HG03432 (cell line): ENCODE measurements around the gene TXNL1.
A peak's percentile ranks its signal among the peaks of the same experiment; 100 is the strongest.
"Not testable (repeated sequence)": the region's sequence is repeated elsewhere in the genome, so short reads cannot be mapped to it uniquely, and the experiment has no call there.

Experiments used
- ATAC-seq: cut with Tn5 transposase; IDR thresholded peaks from one replicate; pipeline ENCODE4 v1.9.1; 2021; ENCODE audit warnings: mild to moderate bottlenecking, moderate library complexity; ENCODE audit not compliant: unreplicated experiment

TXNL1 gene

DNA sequence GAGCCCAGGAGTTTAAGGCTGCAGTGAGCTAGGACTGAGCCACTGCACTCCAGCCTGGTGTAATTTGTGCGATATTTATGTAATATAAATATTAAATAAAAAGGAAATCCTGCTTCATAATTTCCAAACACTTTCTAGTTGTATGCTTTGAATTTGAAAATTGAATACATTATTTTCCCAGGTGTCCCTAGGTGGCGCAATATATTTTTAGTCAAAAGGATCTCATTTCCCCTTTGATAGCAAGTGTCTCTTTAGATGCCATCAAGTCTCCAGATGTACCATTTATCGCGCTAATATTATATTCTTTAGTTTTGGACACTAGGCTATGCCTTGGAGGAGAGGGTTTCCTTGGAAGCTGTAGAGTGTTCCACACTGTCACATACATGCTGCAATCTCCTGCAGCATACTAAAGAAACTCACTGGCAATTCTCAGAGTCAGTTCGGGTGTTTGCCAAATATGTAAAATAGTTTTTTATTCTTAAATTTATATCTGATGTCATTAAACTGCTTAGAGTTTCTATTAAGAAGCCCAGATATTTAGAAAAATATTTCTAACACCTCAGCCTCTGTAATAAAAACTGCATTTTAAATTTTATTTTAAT, 7.1 kb upstream of the TXNL1 start:
- no peak for ATAC-seq

DNA sequence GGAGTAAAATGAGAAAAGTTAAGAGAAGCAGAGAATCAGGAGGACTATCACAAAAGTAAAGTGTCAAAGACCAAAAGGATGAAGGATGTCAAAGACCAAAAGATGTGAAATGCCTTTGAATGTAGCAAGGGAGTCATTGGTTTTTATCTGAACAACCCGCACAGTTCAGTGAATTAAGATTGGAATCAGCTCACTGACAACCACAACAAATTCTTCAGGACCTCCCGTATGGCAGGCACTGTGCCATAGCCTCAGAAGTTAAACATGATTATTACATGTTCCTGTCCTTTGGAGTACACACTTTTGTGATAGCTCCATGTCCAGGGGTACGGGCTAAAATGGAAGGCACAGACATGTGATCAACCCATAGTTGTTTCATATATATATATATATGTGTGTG, 5.0 kb upstream of the TXNL1 start:
- ATAC-seq: no peak

DNA sequence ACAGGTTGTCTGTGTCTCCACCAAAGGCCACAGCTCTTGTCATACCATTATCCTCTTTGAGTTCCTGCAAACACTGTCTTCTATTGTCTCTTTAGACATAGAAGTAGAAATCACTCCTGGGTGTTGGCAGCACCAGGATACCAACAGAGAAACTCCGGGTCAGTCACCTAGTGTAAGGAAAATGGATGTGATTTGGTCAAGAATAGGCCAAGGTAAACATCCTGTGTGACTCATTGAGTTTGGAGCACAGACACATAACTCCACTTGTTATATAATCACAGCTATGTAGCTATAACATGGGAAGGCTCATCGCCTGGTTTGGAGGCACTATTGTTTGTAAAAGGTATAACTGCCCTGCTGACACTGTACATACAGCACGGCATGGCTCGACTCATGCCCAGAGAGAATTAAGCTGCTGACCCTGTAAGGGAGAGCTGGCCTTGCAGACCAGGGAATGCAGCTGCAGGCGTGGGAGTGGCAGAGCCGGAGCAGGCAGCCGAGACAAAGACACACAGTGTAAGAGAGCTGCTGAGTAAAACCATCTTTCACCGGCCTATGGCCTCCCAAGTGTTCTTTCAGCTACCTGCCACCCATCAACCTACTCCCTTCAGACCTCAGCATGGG, 3.4 kb upstream of the TXNL1 start:
- ATAC-seq: no peak

DNA sequence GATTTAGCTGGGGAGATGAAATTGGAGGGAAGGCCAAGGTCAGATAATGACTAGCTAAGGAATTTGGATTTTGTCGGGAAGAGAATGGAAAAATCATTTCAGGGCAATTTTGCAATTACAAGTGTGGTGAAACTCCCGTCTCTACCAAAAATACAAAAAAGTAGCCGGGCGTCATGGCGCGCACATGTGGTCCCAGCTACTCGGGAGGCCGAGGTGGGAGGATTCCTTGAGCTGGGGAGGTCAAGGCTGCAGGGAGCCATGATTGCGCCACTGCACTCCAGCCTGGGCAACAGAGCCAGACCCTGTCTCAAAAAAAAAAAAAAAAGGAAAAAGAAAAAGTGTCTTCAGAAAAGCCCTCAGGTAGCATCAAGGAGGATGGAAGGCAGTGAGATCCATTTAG, 1.2 kb upstream of the TXNL1 start:
- no peak for ATAC-seq

DNA sequence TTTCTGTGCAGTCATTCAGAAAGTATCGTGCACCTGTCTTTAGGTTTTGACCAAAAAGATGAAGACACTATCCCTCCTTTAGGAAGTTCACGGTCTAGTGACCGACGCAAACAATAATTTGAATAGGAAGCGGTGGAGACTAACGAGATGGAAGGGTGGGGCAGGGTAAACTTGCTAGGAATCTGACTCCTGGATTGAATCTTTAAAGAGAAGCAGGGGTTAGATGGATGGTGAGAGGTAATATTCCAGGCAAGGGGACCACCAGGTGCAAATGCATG, 651 bp upstream of the TXNL1 start:
- ATAC-seq: no peak

DNA sequence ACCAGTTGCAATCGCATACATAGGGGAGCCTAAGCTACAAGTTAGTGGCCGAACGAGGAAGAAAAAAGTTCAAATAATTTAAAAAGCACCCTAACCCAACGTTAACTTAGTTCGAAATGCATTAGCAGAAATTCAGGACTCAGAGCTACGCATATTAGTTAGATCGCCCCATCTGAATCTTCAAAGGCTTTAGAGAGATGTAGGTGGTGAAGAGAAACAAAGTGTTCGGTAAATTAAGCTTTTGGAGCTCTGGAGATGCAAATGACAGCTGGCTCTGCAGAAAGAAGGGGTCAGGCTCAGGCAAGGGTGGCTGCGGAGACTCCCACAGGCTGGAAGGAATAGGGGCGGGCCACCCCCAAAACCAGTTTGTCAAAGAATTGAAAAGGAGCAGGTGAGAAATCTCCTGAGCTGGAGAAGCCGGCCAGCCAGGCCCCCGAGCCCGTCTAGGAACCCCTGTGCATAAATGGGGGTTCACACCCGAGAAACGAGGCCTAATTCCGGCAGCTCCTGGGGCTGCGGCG, 621 bp downstream of the TXNL1 start:
- peak; percentile 19 for ATAC-seq

DNA sequence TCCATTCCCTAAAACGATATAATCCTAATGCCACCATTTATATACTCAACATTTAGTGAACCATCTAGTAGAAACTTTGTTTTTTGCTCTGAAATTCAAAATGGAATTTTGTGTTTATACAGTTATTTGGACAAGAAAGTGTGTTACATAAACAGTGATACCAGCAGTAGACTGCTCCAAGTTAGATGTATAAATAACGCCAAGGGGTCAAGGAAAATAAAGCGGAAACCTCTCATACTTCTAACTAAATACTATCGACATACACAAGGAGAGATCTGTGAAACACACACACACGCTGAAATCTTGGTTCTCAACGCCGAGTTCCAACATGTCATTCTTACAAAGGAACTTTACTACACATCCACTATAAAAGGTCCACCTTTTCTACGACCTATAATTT, 1.2 kb downstream of the TXNL1 start:
- ATAC-seq: no peak

DNA sequence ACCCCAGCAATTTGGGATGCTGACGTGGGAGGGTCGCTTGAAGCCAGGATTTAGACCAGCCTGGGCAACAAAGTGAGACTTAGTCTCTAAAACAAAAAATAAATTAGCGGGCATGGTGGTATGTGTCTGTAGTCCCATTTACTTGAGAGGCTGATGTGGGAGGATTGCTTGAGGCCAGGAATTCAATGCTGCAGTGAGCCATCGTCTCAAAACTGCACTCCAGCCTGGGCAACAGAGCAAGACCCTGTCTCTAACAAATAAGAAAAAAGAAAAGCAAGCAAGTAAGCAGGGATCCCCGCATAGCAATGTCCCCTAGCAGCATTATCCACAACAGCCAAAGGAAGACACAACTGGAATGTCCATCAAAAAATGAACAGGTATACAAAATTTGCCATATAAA, 3.4 kb downstream of the TXNL1 start:
- no peak for ATAC-seq

DNA sequence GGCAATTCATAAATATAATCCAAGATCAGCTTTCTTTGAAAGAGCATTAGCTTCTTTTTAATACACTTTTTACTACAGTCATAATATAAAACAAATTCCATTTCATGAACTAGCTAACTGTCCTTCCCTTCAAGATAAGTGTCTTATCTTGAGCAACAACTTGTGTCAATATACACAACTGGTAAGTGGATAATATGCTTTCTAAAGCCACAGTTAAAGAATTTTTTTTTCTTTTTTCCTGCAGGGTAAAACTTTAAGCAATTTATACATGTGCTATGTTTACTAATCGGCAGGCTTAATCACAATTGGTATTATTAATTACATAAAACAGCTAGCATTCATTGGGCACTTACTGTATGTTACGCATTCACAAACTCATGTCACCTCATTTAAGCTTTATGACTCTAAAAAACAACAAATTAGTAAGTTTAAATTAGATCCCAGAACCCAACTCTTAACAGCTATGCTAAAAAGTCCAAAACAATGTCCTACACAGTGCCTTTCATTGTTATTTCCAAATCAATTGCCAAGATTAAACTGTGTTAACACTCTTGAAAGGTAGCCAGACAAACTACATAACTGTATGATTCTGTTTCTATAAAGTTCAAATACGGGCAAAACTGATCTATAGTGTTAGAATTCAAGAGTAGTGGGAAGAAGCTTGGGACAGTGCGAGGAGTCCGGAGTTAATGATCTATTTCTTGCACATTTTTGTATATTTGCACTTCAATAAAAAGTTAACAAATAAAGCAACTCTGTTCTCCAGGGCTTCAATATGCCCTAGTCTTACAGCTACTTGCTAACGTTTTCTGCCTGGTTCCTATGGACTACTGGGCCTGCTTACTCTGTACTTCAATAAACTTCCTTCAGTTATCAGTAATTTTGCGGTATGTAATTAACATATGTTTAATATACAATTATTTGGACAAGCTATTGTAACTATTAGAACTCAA, 6.0 kb downstream of the TXNL1 start:
- ATAC-seq: no peak

DNA sequence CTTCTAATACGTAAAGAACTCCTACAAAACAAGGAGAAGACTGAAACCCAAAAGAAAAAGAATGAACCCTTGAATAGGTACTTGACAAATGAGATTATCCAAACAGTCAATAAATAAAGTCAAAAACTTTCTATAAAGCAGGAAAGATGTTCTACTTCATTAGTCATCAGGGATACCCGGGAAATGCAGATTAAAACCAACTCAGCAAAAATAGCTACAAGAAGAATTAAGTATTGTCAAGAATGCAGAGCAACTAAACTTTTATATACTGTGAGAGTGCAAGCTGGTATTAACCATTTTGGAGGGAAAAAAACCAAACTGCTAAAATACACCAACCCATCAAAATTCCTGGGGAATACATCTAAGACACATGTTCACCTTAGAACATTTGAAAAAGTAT, 10.4 kb downstream of the TXNL1 start:
- no peak for ATAC-seq

DNA sequence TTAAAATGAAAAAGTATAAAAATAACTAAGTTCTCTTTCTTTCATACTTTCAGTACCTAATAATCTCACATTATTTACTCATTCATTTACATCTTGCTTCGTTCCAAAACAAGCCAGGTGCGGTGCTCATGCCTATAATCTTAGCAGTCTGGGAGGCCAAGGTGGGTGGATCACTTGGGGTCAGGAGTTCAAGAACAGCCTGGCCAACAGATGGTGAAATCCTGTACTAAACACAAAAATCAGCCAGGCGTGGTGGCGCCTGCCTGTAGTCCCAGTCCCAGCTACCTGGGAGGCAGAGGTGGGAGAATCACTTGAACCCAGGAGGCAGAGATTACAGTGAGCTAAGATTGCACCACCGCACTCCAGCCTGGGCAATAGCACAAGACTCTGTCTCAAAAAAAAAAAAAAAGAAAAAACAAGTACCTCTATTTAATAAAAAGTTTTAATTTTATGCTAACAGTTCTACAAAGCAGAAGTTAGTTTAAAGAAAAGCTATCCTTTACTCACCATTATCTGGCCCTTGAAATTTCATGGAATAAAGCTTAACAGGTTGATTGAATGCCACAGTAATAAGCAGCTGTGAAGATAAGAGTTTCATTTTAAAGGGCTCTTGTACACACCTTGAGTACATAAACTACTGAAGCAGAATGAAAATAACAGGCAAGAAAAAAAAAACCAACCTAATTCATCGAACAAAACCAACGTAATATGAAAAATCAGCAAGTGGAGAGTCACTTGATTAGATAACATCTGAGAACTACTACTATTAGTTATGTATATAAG, 22.5 kb downstream of the TXNL1 start:
- ATAC-seq: peak; percentile 47

DNA sequence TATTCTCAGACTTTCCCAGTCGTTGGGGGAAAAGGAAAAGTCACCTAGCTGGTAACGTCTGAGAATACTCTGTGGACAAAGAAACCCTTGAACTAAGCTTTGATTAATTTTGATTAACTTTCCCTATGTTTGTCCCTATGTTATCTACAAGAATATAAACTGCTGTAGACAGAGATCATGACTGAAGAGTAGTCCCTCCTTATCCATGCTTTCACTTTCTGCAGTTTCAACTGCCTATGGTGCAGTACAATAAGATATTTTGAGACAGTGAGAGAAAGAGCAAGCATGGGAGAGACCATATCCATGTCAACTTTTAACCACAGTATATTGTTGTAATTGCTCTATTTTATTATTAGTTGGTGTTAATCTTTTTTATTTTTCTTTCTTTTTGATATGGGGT, 31.8 kb downstream of the TXNL1 start:
- no peak for ATAC-seq

DNA sequence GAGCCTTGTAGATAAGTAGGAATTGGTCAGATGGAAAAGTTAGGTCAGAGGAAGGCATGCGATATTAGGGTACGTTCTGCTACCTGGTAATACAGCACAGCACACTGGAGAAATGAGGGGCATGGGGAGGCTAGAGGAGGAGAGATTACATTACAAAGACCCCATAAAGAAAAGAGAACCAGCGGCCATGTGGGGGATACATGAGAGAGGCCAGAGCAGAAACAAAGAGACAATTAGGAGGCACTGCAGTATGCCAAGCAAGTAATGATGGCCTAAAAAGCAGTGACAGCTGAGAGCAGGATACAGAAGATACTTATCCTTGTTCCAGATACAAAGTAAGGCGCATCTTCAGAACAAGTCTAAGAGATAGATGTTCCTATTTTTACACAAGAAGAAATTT, 40.0 kb downstream of the TXNL1 start:
- no peak for ATAC-seq

DNA sequence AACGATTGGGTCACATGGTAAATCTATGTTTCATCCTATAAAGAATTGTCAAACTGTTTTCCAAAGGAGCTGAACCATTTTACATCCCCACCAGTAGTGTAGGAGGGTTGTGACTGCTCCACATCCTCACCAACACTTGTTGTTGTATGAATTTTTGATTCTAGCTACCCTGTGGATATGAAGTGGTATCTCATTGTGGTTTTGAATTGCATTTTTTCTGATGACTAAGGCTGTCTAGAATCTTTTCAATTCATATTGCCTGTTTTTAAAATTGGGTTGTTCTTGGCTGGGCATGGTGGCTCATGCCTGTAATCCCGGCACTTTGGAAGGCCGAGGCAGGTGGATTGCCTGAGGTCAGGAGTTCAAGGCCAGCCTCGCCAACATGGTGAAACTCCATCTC, 44.5 kb downstream of the TXNL1 start:
- ATAC-seq: no peak

DNA sequence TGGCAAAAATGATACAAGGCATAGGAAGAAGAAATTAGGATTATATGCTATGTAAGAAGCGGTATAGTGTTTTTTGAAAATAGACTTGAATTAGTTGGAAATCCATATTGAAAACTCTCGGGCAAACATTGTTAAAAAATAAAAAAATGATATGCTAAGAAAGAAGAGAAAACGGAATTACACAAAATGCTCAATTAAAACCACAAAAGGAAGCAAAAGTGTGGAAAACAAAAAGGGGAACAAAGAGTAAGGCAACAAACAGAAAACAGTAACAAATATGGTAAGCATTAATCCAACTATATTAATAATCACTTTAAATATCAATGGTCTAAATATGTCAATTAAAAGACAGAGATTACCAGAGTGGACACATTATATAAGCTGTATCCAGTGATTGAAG, 58.4 kb downstream of the TXNL1 start:
- ATAC-seq: no peak

DNA sequence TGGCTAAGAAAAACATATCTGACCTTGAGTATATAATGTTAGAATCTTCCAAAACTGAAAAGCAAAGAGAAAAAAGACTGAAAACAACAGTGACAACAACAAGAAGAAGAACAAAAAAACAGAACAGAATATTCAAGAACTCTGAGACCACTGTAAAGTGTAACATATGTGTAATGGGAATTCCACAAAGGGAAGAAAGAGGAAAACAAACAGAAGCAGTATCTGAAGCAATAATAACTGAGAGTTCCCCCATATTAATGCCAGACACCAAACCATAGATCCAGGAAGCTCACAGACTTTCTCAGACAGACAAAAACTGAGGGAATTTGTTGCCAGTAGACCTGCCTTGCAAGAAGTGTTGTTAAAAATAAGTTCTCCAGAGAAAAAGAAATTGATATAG, 58.9 kb downstream of the TXNL1 start:
- ATAC-seq: no peak

DNA sequence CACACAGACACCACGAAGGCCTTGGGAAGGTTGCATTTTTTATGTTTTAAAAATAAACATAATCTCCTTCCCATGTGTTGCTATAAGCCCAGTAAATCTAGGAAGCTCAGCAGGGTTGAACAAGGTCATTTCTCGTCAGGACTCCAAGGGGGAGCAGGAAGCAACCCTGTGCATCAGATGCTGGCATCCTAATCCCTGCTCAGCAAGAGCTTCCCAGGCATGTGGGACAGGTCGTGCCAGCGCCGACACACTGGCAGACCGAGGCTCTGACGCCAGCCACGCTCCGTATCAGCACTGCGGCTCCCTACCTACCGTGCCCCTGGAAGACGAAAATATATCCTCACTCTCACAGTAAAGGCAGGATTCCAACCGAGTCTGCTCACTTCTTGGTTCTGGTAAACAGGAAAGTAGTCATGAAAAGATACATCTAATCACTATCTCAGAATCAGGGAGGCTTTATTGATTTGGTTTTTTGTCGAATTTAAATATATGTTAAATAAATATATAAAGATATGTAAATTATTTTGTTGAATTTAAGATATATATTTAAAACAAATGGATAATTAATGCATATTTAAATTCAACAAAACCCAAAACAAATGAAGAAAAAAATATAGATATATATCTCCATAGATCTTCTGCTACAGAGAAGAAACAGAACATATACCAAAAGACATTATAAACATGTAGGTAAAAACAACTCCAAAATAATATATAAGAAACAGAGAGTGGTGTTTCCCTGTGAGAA, 61.4 kb downstream of the TXNL1 start:
- no peak for ATAC-seq

DNA sequence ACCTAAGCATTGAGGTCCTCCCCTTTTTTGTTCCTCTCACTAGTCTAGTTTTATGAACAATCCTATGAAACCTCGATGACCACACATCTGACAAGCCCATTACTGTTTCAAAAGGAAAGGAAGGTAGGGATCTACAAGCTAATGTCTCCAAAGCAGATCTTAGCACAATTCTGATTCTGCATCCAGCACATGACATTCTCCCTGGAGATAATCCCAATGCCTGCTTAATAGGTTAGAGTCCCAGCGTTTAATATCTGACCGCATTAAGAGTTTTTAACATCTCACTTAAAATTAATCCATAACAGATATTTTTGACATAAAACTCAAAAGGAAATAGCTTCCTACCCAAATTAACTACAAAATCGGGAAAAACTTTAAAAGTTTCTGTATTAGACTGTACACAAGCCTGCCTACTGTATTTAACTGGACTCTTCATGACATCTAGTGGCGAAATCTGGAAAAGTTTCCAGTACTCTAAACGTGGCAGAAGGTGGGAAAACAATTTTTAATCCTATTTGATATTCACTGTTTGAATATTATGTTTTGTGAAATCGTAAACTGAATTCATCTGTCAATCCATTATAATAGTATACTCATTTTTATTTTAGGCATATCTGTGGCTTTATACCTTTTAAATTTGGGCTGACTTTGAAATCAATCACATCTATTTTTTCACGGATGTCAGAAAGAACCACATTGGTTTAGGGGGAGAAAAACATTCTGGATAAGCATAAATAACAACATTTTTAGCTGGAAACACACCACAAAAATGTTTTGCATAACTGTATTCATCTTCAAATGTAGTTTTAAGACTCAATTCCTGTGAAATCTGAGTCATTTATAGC, 62.4 kb downstream of the TXNL1 start:
- ATAC-seq: peak; percentile 68

DNA sequence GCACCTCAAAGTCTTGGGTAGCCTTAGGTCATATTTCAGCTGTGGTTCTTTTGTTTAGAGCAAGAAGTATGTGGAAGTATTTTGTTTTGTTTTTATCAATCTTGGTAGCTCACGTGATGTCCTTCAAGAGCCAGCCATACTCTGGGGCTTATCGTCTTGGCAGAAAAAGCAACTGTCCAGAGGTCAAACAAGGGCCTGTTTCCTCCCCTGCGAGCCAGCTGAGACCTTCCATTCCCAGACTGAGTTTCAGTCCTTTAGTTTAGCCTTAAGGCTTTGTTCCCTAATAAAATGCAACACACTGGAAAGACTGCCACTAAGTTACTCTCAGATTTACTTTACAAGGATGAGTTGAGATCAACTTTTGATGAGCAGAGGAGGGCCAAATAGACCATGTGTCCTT, 63.5 kb downstream of the TXNL1 start:
- no peak for ATAC-seq

DNA sequence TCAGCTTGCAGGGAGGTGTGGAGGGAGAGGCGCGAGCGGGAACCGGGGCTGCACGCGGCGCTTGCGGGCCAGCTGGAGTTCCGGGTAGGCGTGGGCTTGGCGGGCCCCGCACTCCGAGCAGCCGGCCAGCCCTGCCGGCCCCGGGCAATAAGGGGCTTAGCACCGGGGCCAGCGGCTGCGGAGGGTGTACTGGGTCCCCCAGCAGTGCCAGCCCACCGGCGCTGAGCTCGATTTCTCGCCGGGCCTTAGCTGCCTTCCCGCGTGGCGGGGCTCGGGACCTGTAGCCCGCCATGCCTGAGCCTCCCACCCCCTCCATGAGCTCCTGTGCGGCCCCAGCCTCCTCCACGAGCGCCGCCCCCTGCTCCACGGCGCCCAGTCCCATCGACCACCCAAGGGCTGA, 66.1 kb downstream of the TXNL1 start:
- not testable (repeated sequence) for ATAC-seq
